ENCODE measurements around the gene COL1A2.

The COL1A2 gene

DNA sequence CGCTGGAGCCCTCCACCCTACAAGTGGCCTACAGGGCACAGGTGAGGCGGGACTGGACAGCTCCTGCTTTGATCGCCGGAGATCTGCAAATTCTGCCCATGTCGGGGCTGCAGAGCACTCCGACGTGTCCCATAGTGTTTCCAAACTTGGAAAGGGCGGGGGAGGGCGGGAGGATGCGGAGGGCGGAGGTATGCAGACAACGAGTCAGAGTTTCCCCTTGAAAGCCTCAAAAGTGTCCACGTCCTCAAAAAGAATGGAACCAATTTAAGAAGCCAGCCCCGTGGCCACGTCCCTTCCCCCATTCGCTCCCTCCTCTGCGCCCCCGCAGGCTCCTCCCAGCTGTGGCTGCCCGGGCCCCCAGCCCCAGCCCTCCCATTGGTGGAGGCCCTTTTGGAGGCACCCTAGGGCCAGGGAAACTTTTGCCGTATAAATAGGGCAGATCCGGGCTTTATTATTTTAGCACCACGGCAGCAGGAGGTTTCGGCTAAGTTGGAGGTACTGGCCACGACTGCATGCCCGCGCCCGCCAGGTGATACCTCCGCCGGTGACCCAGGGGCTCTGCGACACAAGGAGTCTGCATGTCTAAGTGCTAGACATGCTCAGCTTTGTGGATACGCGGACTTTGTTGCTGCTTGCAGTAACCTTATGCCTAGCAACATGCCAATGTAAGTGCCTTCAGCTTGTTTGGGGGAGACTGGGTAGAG is at the start of gene COL1A2:
Gene COL1A2 (plus strand): TSS at position 459 of the 704 bp plus-strand sequence. CDS start 137 bp downstream, at position 596.
- no peak for DNase-seq

DNA sequence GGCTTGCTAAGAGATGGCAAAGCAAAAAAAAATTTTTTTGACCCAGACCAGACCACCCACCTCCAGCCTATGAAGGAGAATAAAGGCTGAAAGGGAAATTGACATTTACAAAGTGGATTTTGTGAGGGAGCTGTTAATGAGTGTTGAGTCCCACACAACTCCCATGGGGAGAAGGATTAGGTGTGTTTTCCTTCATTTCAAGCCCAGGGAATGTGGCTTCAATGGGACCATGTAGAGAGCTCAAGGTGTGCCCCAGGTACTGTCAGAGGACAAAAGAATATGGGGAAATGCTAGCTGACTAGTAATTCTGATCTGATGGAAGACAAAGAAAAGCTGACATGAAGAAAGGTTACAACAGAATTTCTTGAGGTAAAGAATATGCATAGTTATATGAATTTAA is 48.8 kb upstream of the COL1A2 start:
- no peak for DNase-seq

DNA sequence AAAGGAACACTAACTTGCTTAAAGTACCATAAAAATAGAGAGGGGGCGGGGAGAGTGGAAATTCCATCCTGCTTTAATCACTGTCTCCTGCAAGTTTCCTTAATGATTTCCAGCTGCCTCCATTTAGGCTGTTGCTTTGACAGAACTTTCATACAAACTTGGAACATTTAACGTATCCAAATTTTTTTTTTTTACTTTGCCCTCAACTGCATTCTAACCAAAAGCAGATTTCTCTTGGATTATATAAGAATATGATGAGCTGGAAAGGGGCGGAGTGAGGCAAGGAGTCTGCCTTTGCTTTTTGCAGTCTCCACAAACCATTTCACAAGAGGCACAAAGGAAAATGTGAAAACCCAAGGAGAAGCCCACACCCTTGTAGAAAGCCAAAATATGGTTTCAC is 46.6 kb upstream of the COL1A2 start:
- DNase-seq = no peak

DNA sequence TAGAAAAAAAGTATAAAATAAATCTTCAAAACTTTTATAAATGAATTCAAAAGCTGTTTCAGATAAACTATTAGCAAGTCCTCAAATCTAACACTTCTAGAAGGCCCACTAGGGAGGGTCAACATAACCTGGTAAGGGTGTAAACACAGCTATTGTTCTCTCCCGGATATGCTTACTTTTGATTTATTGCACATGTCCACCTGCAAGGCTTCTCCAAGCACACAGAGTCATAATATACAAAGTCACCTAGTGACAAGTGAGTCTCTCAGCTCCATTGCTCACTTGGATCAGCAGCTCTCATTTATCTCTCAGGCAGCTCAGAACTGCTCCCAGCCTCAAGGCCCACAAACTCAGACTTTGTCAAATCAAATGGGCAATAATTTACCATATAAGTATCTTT is 44.0 kb upstream of the COL1A2 start:
- no peak for DNase-seq

DNA sequence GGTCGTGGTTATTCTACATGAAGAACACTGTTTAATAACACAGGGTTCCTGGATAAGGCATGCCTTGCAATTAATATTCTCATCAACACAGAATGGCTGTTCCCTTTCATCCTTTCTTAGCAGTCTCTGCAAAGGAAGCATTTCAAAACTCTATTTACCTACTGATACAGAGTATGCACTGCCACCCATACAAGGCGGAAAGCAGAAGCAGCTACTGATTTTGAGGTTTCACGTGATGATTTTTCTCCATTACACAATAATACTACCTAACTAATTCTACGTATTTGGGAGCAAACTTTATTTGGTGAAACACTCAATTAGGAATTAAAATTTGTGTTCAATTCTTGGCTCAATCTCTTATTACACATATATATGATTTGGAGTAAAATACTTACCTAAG is 43.0 kb upstream of the COL1A2 start:
- DNase-seq = no peak

DNA sequence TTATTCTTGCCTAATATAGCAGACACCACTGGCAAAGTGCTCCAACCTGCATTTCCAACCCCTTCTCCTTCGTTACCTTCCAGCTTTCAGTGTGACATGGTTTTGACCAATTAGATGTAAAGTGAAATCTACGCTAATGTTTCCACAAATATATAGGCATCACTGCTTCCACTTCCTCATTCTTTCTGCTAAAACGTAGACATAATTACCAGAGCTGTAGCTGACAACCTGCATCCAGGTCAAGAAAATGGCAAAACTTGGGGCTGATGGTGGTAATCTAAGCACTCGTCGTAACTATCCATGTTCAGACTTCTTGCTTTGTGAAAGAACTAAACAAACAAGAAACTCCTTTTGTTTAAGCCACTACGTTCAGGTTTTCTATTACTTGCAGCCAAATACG is 41.8 kb upstream of the COL1A2 start:
- DNase-seq = no peak

DNA sequence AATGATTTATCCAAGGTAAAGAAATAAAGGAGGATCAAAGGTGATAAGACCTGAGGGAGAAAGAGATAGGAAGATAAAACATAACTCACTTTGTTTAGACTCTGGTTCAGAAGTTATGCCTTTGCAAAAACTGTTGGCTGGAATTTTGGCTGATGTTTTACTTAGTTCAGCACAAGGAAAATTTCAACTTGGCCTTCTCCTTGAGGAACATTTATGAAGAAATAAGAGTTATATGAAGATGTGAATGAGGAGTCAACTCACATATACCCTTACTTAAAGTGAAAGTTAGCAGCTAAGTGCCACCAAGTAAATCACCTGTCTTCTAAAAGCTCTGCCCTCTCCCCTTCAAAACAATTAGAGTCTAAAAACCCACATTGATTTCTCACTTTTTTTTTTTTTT is 39.7 kb upstream of the COL1A2 start:
- no peak for DNase-seq

DNA sequence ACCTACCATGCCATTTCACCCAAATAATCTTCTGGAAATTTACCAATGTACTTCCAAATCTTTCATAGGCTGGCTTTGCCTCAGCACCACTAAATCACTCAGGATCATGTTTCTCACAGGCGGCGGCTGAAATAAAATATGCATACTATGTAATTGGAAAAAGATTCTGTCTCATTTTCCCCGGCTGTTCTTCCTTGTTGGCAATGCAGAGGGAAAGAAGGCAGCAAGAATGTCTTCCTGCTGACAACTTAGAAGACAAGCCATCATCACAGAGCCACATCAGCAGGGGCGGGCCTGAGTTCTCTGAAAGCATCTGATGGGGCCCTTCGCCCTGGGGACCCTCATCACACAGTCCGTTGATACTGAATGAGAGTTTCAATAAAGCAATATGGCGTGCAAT is 39.2 kb upstream of the COL1A2 start:
- no peak for DNase-seq

DNA sequence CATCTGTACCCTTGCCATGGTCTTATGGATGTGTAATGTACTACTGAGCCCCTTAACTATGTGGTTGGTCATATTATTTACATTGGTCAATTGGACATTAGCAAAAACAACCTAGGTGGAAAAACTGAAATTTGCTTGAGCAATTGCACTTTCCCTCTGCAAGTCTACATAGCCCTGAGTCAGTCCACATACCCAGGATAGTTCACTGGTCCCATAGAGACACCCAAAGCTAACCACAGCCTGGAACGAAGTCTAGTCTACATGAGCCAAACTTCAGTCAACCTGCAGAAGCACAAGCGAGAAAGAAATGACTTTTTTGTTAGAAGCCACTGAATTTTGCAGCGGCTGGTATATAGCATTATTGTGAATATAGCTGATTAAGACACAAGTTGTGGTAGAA is 37.6 kb upstream of the COL1A2 start:
- no peak for DNase-seq

DNA sequence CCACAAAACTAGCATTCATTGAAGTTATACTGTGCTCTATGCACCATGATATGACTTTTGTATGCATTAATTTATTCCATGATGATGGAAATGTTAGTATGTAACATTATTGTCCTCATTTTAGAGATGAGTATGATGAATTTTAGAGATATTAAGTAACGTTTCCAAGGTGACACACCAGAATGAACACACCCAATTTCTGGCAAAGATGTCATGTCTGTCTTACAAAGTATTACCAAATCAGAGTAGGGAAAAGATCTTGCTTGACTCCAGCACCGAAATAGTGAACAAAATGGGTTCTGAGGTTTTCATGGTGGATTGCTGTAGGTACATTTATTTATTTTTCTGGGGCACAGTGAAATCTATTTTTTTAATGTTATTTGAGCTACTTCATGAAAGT is 33.8 kb upstream of the COL1A2 start:
- DNase-seq = no peak

DNA sequence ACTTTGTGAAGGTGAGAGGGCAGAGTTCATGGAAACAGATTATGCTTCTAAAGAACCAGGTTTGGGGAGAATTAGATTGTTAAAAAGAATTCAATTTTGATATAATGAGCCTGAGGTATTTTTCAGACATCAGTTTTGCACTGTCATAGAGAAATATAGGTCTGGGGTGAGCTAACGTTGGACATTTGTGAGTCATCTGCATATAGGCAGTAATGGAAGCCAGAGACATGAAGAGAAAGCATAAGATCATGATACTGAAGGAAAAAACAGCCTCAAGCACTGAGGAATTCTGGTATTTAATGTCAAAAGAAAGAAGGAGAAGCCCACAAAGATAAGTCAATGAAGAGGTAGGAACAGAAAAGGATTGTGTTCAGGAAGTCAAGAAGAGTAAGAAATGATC is 32.4 kb upstream of the COL1A2 start:
- DNase-seq = no peak

DNA sequence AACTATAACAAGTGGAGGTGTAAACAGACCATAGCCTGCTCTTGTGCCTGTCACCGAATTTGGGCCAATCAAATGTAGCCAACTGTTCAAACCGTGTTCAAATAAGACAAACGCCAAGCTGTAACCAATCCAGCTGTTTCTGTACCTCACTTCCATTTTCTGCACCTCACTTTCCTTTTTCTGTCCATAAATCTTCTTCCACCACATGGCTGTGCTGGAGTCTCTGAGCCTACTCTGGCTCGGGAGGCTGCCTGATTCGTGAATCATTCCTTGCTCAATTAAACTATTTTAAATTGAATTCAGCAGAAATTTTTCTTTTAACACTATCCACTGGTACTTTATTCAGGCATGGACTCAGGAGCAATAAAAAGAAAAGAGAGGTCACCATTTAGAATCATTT is 29.9 kb upstream of the COL1A2 start:
- DNase-seq = no peak

DNA sequence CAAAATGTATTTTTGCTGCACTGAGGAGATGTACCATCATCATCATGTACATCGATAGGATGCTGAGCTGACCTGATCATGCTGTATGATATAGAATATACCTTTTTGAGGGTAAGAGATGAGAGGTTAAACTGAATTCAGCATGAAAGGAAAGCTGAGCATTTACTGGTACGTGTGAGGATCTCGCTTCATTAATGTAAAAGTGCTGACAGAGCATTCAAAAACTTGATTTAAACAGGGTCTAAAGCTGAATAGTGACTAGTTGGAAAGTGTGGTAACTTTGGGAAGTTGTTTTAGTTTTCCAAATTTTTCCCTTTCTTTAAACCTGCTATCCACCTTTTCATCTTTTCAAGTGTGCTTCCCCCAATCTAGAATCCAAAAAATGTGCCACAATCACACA is 28.5 kb upstream of the COL1A2 start:
- DNase-seq = no peak

DNA sequence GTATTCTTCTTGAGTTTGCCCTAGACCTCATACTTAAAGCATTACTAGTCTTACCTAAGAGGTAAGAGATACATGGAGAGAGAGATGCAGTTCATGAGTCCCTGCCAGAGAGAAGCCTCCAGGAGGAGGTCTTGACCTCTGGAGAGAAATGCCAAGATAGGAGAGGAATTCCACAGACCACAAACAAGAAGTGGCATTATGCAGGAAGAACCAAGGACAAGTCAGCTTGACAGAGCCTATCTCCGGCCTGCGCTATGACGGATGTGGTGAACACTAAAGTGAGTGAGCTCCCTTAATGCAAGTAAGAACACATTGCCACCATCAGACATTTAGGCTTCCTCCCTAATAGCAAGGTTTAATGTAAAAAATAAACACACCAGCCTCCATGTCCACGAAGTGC is 27.9 kb upstream of the COL1A2 start:
- DNase-seq = no peak

DNA sequence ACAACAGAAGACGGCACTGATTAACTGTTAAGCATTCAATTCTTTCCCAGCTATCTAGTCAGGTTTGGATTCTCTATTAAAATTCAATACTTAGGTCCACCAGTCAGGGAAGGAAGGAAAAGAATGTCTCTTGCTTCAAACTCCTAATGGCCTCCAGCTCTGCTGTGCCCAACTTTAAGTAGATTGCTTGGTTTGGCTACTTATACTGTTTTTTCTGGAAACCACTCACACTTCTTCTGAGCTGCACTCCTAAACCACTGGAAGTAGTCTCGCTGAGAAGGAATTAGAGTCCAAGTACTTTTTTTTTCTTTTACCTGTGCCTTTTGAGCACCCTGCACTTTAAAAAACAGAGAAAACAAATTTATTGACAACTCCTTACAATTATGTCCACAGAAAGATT is 26.7 kb upstream of the COL1A2 start:
- DNase-seq = no peak

DNA sequence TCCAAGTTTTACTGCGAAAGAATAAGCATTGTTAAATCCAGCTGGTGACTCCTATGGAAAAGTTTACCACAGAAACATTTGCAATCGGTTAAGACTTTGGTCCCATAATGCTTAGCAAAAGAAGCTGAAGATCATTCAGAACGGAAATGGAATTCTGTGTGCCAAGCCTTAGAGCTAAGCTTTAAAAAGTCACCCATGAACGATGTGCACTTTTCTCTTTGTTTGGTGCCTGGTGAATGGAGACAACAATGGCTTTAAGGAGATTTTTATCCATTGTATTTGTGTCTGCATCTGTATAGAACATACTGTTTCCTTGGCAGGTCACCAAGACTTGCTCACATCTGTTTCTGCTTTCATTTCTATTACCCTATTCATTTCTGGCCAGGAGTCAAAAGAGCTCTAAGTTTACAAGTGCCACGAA is 26.3 kb upstream of the COL1A2 start:
- DNase-seq = peak; percentile 64

DNA sequence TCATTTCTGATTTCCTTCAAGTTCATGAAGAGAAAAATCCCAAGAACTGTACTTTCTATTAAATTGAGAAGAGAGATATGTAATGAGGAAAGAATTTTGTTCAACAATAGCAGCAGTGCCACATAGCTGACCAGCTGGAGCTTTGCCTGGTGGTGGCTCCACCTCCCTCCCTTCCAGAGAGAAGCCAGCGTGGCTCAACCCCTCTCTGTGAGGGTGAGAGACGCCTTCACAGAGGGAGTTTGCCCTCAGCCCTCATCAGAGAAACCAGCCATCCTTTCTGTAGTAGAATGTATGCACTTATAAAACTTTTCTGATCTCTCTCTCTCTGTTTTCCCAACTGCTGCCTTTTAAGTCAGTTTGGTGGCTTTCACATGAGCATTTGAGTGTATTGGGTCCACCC is 20.5 kb upstream of the COL1A2 start:
- DNase-seq = no peak

DNA sequence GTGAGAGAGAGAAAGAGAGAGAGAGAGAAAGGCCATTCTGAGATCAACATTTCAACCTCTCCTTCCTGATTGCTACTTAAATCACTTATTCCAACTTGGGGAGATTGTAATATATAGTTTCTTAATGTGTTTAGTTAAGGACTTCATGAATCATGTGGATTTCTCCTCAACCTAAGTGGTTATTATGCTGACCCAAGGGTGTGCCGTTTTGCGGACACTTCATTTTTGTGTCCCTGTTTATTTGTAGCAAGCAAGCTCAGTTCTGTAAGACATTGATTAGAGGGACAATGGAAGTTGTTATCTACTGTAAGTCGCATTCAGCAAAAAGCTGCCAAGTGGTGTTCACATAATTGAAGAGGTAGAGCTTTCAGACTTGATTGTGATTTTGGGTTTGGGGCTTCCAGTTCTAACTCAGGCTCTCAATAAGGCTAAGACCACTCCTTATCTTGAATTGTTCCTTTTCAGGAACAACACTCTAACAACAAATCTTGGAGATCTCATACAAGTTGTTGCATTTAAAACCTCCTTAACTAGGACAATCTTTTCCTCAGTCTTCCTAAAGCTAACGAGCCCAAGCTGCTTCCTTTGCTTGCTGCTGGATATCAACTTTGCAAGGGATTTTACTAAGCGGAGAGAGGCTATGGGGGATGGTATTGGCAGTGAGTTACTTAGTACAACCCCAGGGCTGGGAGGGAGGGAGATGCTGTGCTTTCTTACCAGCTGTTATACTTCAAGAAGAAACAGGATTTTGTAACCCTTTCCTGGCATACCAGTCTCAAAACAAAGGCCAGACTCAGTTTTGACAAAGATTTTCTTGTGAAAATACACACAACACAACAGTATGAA is 19.8 kb upstream of the COL1A2 start:
- no peak for DNase-seq

DNA sequence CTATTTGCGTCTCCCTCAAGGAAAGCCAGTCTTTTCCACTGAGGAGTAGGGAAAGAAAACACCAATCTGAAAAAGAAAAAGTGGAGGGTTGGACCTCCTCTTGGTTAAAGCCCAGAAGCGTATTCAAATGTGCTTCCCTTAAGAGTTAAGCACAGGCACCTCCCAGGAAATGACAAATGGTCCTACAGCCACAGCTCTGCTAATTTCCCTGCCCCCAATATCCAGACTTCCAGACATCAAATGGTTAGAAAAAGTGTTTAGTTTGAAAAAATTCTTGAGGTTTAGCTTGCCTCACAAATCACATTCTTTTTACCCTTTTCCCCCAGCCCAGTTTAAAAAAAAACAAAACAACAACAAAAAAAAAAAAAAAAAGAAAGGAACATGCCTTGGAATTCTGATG is 19.0 kb upstream of the COL1A2 start:
- no peak for DNase-seq

DNA sequence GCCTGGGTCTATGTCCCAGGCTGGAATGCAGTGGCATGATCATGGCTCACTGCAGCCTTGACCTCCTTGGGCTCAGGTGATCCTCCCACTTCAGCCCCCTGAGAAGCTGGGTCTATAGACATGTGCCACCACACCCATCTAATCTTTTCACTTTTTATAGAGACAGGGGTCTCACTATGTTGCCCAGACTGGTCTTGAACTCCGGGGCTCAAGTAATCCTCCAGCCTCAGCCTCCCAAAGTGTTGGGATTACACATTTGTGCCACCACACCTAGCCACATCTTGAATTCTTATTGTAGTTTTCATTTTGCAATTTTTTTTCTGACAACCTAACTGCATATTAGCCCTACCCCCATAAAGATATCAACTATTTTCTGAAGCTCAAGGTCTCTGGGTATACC is 18.4 kb upstream of the COL1A2 start:
- DNase-seq = no peak

DNA sequence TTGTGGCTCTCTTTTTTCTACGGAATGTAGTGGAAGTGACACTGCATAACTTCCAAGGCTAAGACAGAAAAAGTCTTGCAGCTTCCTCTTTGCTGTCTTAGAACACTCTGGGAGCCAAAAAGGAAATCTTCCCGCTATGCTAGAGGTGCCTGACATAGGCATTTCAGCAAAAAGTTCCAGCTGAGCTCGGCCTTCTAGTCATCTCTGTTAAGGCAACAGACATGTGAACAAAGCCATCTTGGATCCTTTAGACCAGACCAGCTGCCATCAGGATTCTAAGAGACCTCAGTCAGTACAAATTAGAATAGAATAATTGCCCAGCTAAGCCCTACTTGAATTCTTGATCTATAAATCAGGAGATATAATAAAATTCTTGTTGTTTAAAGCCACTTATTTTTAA is 16.3 kb upstream of the COL1A2 start:
- DNase-seq = no peak

DNA sequence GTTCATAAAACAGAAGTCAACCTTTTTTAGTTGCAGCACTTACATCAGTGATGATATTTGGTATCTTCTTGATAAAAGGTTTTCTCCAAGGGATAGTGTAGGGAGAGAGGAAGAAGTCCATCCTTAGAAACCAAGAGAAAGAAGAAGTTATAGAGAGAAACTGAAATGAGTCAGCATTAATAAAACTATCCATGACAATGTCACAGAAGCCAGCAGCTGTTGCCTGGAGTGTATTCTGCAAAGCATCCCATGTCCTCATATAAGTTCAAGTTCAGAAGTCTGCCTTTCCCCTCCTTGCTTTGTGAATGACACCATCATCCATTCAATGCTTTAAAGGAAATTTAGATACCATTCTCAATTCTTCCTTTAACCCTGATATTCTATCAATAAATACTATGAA is 14.4 kb upstream of the COL1A2 start:
- DNase-seq = no peak

DNA sequence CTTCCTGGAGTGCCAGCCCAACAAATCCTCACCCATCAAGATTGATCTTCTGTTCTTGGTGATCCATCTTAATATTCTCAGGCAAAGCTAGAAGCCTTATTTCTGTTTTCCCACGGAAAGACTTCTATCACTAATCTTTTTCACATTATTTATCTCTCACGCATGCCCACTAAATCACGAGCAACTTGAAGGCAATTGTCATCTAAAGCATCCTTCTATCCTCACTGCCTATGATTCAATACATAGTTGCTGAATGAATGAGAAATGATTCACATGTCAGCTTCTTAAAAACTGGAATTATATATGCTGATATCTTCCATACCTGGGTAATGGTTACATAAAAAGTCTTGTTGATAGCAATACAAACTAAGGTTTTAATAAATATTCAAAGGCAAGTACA is 12.6 kb upstream of the COL1A2 start:
- no peak for DNase-seq

DNA sequence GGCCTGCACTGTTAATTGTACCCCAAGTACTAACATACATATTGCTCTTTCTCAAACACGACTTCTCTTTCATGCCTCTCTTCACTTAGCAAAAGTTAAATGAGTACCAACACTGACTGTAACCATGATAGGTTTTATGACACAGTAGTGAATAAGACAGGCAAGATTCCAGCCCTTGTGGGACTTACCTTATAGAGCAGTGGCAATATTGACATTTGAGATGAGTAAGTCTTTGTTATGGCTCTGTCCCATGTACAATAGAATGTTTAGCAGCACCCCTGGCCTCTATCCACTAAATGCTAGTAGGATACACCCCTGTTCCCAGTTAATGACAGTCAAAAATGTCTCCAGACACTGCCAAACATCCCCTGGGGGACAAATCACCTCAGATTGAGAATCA is 11.9 kb upstream of the COL1A2 start:
- no peak for DNase-seq

DNA sequence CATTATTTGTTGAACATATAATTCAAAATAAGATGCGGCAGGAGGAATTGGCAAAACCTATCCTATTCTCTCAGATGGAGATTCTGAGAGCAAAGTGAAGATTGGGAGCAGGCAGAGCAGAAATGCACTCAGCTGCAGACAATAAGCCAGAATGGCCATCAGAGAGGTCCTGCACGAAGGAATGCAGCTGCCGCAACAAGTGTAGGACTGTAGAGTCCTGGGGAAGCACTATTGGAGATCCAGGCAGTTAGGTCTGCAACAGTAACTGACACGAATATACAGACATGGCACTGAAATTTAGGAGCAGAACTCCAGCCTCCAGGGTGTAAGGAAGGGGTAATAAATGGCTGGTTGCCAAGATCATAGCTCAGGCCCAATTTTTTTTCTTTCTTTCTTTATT is 10.4 kb upstream of the COL1A2 start:
- DNase-seq = no peak
